Measurements from ENCODE around the gene MAML2.
A peak's percentile ranks its signal among the peaks of the same experiment; 100 is the strongest.

The MAML2 gene

GRCh38 chr11:96207459-96208449, 135.2 kb downstream of the MAML2 start:
- no peak for DNase-seq (ENCODE audit: low read depth)

GRCh38 chr11:96206955-96207354, 136.0 kb downstream of the MAML2 start:
- no peak for DNase-seq (ENCODE audit: low read depth)

DNA sequence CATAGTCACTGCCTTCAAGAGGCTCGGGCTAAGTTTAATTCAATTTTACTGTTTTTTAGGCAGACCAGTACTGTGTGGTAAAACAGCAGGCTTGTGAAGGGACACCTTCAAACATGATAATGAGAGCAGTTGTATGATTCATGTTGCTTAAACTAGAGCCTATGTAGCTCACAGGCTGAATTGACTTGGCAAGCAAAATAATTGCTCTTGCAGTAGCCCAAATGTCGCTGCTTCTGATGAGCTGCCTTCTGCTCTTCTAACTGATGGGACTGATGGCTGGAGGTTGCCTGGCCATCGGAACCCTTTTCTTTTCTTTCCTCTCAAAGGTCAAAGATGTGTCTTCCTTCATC, 137.6 kb downstream of the MAML2 start:
- DNase-seq (ENCODE audit: low read depth) = no peak

- DNase-seq (ENCODE audit: low read depth) = no peak
These were observed 138.1 kb downstream of the MAML2 start for GRCh38 chr11:96204721-96205459.

GRCh38 chr11:96204366-96204659, 138.7 kb downstream of the MAML2 start:
- no peak for DNase-seq (ENCODE audit: low read depth)

DNA sequence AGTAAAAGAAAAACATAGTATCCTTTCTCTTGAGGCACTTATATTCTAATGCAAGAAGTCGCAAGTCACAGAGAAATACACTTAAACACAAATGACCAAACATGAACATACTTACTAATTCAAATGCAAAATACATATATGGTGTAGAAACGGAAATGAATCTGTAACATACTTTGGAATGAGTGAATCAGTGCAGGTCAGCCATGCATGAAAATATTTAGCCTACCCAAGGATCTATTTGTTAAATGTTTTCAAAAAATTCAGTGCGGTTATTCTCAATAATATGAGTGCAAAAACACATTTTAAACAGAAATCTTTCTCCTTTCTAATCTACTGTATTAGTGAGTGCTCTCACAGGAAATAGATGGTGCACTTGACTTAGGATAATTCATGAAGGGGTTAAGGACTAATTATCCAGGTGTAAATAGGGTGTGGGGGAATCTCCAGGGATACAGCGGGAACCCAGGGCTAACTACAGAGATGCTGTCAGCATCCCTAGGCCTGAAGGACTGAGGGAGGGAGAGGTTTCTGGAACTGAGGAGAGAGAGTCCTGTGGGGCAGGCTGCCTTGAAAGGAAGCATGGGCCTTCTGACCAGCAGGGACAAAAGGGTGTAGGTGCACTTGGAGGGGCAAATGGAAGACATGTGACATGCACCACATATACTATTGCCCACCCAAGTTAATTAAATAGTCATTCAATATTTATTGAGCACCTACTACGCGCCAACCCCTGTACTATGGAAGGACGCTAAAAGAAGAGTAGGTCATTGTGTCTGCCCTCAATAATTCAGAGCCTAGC, 139.2 kb downstream of the MAML2 start:
- no peak for DNase-seq (ENCODE audit: low read depth)

DNA sequence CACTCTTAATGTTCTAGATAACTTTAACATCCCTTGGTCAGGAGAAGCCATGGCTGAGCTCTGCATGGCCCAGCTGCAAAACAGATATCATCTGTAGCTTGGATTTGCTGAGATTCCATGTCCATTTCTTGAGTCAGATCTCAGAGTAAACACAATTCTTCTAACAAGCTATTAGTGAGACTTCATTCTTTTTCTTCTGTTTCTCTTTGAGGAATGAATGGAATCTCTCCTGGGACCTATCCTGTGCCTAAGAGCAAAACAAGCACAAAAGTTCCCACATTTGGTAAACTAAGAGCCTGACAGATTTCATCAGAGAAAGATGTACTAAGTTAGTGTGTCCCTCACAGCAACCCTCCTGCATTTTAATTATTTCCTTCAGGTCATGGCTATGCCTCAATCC, 142.8 kb downstream of the MAML2 start:
- peak; percentile 36 for DNase-seq (ENCODE audit: low read depth)

- DNase-seq (ENCODE audit: low read depth) = no peak
These were observed 143.4 kb downstream of the MAML2 start for GRCh38 chr11:96199563-96200025.

DNA sequence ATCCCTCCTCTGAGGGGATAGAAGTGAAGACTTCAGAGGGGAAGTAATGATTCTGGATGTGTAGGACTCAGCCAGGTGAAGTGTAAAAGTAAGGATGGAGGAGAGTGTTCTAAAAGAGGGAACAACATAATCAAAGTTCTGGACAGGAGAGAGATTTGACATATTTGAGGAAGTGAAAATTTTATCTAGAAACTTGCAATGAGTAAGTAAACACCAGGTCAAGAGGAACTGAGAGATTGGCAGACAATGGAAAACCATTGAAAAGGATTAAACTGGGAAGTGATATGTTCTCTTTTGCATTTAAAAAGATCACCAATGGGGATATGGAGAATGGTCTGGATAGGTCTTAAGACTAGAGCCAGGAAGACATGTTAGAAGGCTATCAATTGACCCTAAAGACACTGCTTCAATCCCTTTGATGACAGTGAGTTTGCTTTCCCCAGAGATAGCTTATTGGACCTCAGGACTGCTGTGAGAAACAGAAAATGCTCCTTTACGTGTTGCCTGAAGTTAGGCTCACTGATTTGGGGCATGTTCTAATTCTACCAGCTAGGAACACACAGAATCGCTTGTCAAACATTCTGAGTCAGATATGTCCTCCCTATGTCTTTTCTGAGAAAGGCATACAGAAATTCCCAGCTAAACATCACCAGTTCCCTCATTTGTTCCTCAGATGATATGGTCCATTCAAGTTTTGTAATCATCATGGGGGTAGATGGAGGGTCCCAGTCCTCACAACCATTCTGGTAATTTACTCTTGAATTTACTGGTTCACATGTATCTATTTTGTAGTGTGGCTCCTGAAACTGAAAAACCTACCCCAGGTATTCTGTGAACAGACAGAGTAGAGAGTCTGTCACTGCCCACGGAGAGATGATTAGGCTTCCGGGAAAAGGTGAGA, 144.9 kb downstream of the MAML2 start:
- no peak for DNase-seq (ENCODE audit: low read depth)

DNA sequence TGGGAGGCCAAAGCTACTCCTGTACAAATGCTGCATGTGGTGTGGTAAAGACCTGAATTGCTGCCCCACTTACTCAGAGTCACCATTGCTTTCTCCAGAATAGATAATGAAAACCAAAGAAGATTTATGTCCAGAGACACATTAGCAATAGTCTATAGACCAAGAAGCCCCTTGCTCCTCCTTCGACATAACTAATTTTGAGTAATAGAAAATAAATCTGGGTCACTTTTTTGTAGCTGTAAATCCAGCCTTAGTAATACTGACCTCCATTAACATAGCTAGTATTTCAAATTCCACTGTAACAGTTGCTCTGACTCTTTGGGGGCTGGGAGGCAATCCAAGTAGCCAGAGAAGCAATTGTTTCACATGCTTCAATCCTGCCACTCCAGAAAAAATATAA, 145.9 kb downstream of the MAML2 start:
- DNase-seq (ENCODE audit: low read depth) = no peak

GRCh38 chr11:96196181-96196662, 146.8 kb downstream of the MAML2 start:
- DNase-seq (ENCODE audit: low read depth) = no peak

DNA sequence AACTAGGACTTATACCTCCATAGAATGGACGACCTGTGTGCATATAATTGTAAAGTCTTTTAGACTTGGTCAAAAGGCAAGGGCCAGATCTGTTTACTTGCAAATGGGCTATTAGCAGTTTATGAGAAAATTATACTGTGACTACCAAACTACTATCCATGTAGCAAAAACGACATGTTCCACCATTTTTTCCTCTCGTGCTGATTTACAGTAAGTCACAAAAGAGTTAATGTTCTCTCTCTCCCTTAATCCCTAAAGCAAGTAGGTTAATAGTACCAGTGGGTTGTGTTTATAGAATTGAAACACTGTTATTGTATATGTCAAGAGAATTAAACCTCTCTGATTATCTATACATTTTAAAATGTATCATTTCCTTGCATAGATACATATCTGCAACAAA, 147.3 kb downstream of the MAML2 start:
- no peak for DNase-seq (ENCODE audit: low read depth)

DNA sequence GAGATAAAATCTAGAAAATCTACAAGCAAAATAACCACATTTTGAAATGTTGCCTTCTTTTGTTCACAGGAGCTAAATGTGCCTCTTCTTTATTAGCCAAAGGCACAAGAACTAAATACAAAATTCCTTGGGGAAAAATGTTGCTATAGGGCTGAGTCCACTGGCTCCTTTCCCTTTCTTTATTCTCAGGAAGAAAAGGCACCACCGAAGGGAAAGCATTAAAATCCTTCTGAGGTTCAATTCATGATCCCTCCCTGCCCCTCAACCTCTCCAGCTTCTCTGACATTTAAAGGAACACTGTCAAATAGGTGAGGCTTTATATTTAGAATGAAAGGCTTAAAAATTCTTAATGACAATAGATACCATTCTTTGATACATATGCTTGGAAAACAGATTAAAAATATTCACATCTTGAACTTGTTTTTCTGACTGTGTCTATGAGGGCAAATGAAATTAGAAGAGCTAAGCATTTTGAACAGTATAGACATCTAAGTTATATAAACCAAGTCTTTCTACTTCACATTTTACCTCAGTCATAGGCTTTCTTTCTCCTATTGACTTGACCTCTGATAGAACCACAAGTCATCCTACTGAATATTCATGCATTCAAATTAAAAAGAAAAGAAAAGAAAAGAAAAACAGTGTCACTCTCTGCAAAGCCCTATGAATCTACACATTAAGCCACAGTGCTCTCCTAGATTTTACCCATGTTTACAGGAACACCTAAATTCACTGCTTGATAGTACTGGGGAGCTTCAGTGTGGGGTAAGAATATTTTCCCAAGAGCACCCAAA, 148.2 kb downstream of the MAML2 start:
- no peak for DNase-seq (ENCODE audit: low read depth)

GRCh38 chr11:96193745-96194443, 149.1 kb downstream of the MAML2 start:
- no peak for DNase-seq (ENCODE audit: low read depth)

GRCh38 chr11:96191752-96192151, 151.2 kb downstream of the MAML2 start:
- no peak for DNase-seq (ENCODE audit: low read depth)

- no peak for DNase-seq (ENCODE audit: low read depth)
These were observed 153.6 kb downstream of the MAML2 start for GRCh38 chr11:96189351-96189750.

- peak; percentile 51 for DNase-seq (ENCODE audit: low read depth)
These were observed 154.6 kb downstream of the MAML2 start for GRCh38 chr11:96188243-96189006.

DNA sequence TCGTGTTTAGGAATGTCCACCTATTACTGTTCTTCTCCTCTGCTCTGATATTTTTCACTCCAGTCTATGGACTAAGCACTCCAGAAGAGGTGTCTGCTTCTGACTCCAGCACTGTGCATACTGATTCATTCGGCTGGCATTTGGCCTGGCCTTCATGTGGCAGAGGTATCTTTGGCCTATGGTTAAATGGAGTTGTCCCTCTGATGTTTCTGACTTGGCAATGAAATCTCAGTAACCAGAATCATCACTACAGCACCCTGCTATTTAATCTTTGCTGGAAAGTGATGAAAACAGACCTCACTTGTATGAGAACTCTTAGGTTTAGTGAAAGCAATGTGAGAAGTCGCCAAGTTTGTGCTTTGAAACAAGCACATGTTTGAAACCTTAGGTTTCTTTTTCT, 155.2 kb downstream of the MAML2 start:
- peak; percentile 88 for DNase-seq (ENCODE audit: low read depth)

DNA sequence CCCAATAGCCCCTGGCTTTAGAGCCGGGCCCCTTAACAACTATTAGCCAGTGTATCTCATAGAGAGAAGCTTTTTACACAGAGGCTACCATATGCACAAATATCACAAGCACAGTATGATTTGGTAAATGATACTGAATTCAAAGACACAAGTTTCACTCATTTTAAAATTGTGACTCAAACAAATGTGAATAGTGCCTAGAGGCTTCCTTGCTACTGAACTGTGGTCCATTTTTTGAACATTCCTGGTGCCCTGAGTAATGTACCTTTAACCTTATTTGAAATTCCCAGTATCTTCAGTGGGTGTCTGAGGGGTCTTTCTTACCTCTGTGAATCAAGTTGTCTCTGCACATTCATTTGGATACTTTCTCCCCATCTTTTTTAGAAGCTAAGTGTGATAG, 156.2 kb downstream of the MAML2 start:
- DNase-seq (ENCODE audit: low read depth) = no peak

Data from HS-27A (cell line).